H1 (cell line): ENCODE measurements around the gene DBH. TPM values are rescaled to one million over a fixed set of nuclear protein-coding genes. Genes with fewer than 3 reads are reported as not detected.

Experiments
- CTCF ChIA-PET: fragments of 300-600 bp; sonication (Branson Sonifier 250); formaldehyde crosslinking; loops from one replicate; lab custom pipeline; 2021; ENCODE audit not compliant: partially characterized antibody; lab: Charles Lee
- POLR2A ChIA-PET: fragments of 300-600 bp; sonication (Branson Sonifier 250); formaldehyde crosslinking; loops from one replicate; lab custom pipeline; 2021; ENCODE audit warnings: inconsistent platforms; ENCODE audit not compliant: partially characterized antibody; lab: Charles Lee
- DNase-seq, 2 experiments: peaks; one replicate each; pipeline versions ENCODE4 v3.0.0 to v3.0.0-alpha.2; 2010 to 2022; ENCODE audit warnings: low spot score in 2 of 2, low read depth in 1 of 2, mixed read lengths in 1 of 2
- FAIRE-seq: peaks from 2 replicates; lab custom pipeline; 2011; peaks lifted over from hg19 to GRCh38; lab: Jason Lieb, UNC
- H2AFZ ChIP-seq: 2 replicates; pipeline ENCODE4 v1.8.1; 2012; ENCODE audit warnings: low read length, inconsistent platforms
- H2AK5ac ChIP-seq: 2 replicates; pipeline ENCODE4 v1.6.1; 2013; ENCODE audit warnings: low read depth, low read length
- H2BK120ac ChIP-seq: replicated peaks from 2 replicates; pipeline ENCODE3; 2013; ENCODE audit warnings: low read depth, low read length, inconsistent platforms
- H2BK12ac ChIP-seq: 2 replicates; pipeline ENCODE4 v1.6.1; 2013; ENCODE audit warnings: low read depth, low read length
- H2BK15ac ChIP-seq: 2 replicates; pipeline ENCODE4 v1.6.1; 2013; ENCODE audit warnings: low read length
- H2BK20ac ChIP-seq: 2 replicates; pipeline ENCODE4 v1.6.1; 2013; ENCODE audit warnings: low read length
- H2BK5ac ChIP-seq: 2 replicates; pipeline ENCODE4 v1.6.1; 2013; ENCODE audit warnings: low read depth, low read length
- H3K14ac ChIP-seq: 2 replicates; pipeline ENCODE4 v1.6.1; 2013; ENCODE audit warnings: inconsistent platforms; ENCODE audit not compliant: insufficient read length
- H3K18ac ChIP-seq: 2 replicates; pipeline ENCODE4 v1.6.1; 2013; ENCODE audit warnings: low read length; ENCODE audit errors: extremely low read depth
- H3K23ac ChIP-seq: 2 replicates; pipeline ENCODE4 v1.6.1; 2013; ENCODE audit warnings: inconsistent platforms; ENCODE audit not compliant: insufficient read length
- H3K23me2 ChIP-seq: 2 replicates; pipeline ENCODE4 v1.6.1; 2013; ENCODE audit warnings: low read depth, low read length
- H3K27ac ChIP-seq: 2 replicates; pipeline ENCODE4 v1.6.1; 2011; ENCODE audit warnings: low read depth, low read length, inconsistent platforms
- H3K27me3 ChIP-seq, 4 experiments: replicated peaks in 1 of 4; 1 replicate in 1 of 4; 2 replicates in 3 of 4; pipeline versions ENCODE4 v1.6.1 to v1.8.1; 2011 to 2013; ENCODE audit warnings: low read length in 3 of 4, mild to moderate bottlenecking in 3 of 4, inconsistent platforms in 2 of 4, mixed read lengths in 2 of 4, moderate library complexity in 1 of 4; ENCODE audit not compliant: control insufficient read depth in 3 of 4, insufficient read depth in 3 of 4; ENCODE audit errors: extremely low read depth in 1 of 4
- H3K36me3 ChIP-seq, 4 experiments: 2 replicates each; pipeline versions ENCODE4 v1.6.1 to v1.8.1; 2011 to 2013; ENCODE audit warnings: mild to moderate bottlenecking in 4 of 4, low read length in 3 of 4, moderate library complexity in 2 of 4, control low read depth in 1 of 4, inconsistent platforms in 1 of 4; ENCODE audit not compliant: insufficient read depth in 4 of 4, control insufficient read depth in 2 of 4
- H3K4ac ChIP-seq: replicated peaks from 2 replicates; pipeline ENCODE3; 2013; ENCODE audit warnings: low read length, low read depth, mixed read lengths, inconsistent platforms; ENCODE audit not compliant: insufficient read length
- H3K4me1 ChIP-seq, 4 experiments: replicated peaks in 1 of 4; 1 replicate in 1 of 4; 2 replicates in 3 of 4; pipeline versions ENCODE4 v1.6.1 to v1.8.1; 2011 to 2013; ENCODE audit warnings: low read length in 3 of 4, inconsistent platforms in 2 of 4, mixed read lengths in 1 of 4; ENCODE audit not compliant: insufficient read depth in 4 of 4, control insufficient read depth in 3 of 4
- H3K4me2 ChIP-seq, 2 experiments: 2 replicates each; pipeline versions ENCODE4 v1.6.1 to v1.8.1; 2011 to 2013; ENCODE audit warnings: low read depth in 2 of 2, low read length in 2 of 2, control low read depth in 1 of 2, inconsistent platforms in 1 of 2, mild to moderate bottlenecking in 1 of 2; ENCODE audit not compliant: insufficient read depth in 1 of 2
- H3K4me3 ChIP-seq, 4 experiments: fragments of 200-600, 300-600 bp in 1 of 4; sonication (generic), shearing (Covaris generic), sonication (Bioruptor Twin) in 1 of 4; 2 replicates each; pipeline versions ENCODE4 v1.5.1 to v1.8.1; 2011 to 2016; ENCODE audit warnings: low read length in 4 of 4, low read depth in 3 of 4, control low read depth in 2 of 4, inconsistent platforms in 2 of 4, mild to moderate bottlenecking in 2 of 4, mixed read lengths in 1 of 4, moderate library complexity in 1 of 4; ENCODE audit not compliant: insufficient read depth in 2 of 4; ENCODE audit errors: extremely low read depth in 1 of 4
- H3K56ac ChIP-seq: replicated peaks from 2 replicates; pipeline ENCODE3; 2013; ENCODE audit warnings: low read depth, mild to moderate bottlenecking, mixed read lengths, low read length, inconsistent platforms; ENCODE audit not compliant: insufficient read length
- H3K79me1 ChIP-seq: 2 replicates; pipeline ENCODE4 v1.6.1; 2013; ENCODE audit warnings: low read depth, low read length, control low read depth
- H3K79me2 ChIP-seq, 2 experiments: 2 replicates each; pipeline versions ENCODE4 v1.6.1 to v1.8.1; 2012 to 2013; ENCODE audit warnings: low read length in 2 of 2, mild to moderate bottlenecking in 2 of 2, inconsistent platforms in 1 of 2; ENCODE audit not compliant: insufficient read depth in 2 of 2, control insufficient read depth in 1 of 2
- H3K9ac ChIP-seq, 4 experiments: replicated peaks in 1 of 4; 1 replicate in 1 of 4; 2 replicates in 3 of 4; pipeline versions ENCODE4 v1.6.1 to v1.8.1; 2011 to 2013; ENCODE audit warnings: low read depth in 3 of 4, low read length in 3 of 4, control low read depth in 2 of 4, mild to moderate bottlenecking in 2 of 4, moderate library complexity in 2 of 4, inconsistent platforms in 1 of 4; ENCODE audit errors: extremely low read depth in 1 of 4
- H3K9me3 ChIP-seq, 2 experiments: 2 replicates each; pipeline versions ENCODE4 v1.6.1 to v1.8.1; 2012 to 2013; ENCODE audit warnings: mild to moderate bottlenecking in 2 of 2, moderate library complexity in 2 of 2, control low read depth in 1 of 2, inconsistent platforms in 1 of 2, low read depth in 1 of 2, low read length in 1 of 2, mixed read lengths in 1 of 2; ENCODE audit not compliant: insufficient read depth in 2 of 2
- H4K20me1 ChIP-seq, 2 experiments: replicated peaks in 1 of 2; 2 replicates each; pipeline versions ENCODE3 to v1.8.1; 2011 to 2013; ENCODE audit warnings: inconsistent platforms in 2 of 2, low read length in 2 of 2, mild to moderate bottlenecking in 1 of 2; ENCODE audit not compliant: insufficient read depth in 2 of 2, control insufficient read depth in 1 of 2
- H4K5ac ChIP-seq: 2 replicates; pipeline ENCODE4 v1.6.1; 2013; ENCODE audit warnings: low read length, low read depth, mixed read lengths, inconsistent platforms; ENCODE audit not compliant: insufficient read length
- H4K8ac ChIP-seq: 2 replicates; pipeline ENCODE4 v1.8.0; 2013; ENCODE audit warnings: mild to moderate bottlenecking, moderate library complexity, low read length, inconsistent platforms; ENCODE audit not compliant: insufficient read depth; ENCODE audit errors: extremely low read depth
- H4K91ac ChIP-seq: replicated peaks from 2 replicates; pipeline ENCODE3; 2013; ENCODE audit warnings: low read length, mixed read lengths, inconsistent platforms; ENCODE audit not compliant: insufficient read length
- TAF1 ChIP-seq: IDR thresholded peaks from 2 replicates; pipeline ENCODE4 v1.6.1; 2011; ENCODE audit warnings: mild to moderate bottlenecking, low read depth, low read length
- WGBS, 2 experiments: shearing (Covaris generic) in 1 of 2; methylation state at CpG; one replicate each; pipeline versions ENCODE4 v1.1.6 to v1.1.7; 2013 to 2015; ENCODE audit warnings: low lambda C conversion rate in 2 of 2, mixed read lengths in 2 of 2, inconsistent platforms in 1 of 2, low coverage in 1 of 2, missing lambda C conversion rate in 1 of 2; ENCODE audit not compliant: insufficient replicate concordance in 2 of 2, insufficient coverage in 1 of 2, insufficient read length in 1 of 2; ENCODE audit errors: extremely low coverage in 1 of 2, missing lambda C conversion rate in 1 of 2; 5-methylcytosine and 5-hydroxymethylcytosine counted together
- polyA plus RNA-seq, 7 experiments: library from polyadenylated mRNA; depleted of rRNA in 3 of 7; stranded (reverse) in 5 of 7; unstranded in 2 of 7; fragments of >200 nt in 5 of 7; fragments of 200-250 nt in 2 of 7; gene quantifications; 1 replicate in 5 of 7; 2 replicates in 1 of 7; 4 replicates in 1 of 7; pipeline versions ENCODE4 v1.2.1 to v1.2.3, GENCODE V29; 2011 to 2013; ENCODE audit warnings: missing spikeins in 2 of 7, mixed read lengths in 2 of 7
- total RNA-seq: library from RNA; stranded (reverse); fragmentation: NEBNext Ultra II Directional; extraction: Animal tissue kit (Norgen Biotek cat#: 25700); gene quantifications from 2 replicates; pipeline ENCODE4 v1.2.1, GENCODE V29; 2021

DBH gene
- total and polyA plus RNA-seq, 2 of the 8 experiments (the other 6 are each of a cell fraction or from before 2014, with no cell fraction given), result 0.18 TPM; not detected in 1

DNA sequence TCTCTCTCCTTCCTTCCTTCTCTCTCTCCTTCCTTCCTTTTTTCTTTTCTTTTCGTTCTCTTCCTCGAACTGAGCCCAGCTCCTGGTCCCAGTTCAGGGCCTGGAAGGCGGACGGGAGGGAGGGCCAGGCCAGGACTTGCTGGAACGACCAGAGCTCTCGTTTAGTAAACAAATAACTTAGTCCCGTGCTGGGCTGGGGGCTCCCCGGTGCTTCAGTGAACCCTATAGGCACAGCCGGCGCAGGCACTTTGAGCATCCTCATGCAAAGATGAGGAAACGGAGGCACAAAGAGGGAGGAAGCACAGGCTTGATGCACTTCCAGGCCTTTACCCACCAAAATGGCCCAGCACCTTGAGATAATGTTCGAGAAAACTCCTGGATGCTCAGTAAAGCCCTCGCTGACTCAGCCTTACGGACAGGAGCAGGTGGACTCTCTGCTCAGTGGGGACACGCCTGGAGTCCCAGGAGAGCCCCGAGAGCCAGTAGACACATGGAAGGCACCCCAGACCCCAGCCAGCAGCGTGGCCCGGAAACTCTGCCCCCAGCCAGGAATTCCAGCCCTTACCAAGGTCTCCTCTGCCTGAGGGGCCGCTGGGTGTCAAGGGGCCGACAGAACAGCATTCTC, 45.8 kb upstream of the DBH start:
- H3K79me1 ChIP-seq, result no peaks in the 10 kb centered on the region
- H3K36me3 ChIP-seq, result no peaks in the 10 kb centered on the region
- 0 out of 2 replicates have a peak overlapping the region, but pooled peaks have one; percentile 16 for H2AK5ac ChIP-seq
- no peak overlapping the region for H2AFZ ChIP-seq
- 81% methylated on average over 17 of the region's 20 CpGs; no CpG with 5 or more reads in 1 of the 2 experiments for WGBS, 2 experiments
- no peak for TF ChIP-seq TAF1
- H3K4ac ChIP-seq, result no peak overlapping the region
- ChIA-PET POLR2A (no interaction called here), CTCF (interaction anchor here (0.6 to 6.7 kb wide), 31 partner anchors 11 to 596 kb away, joined by 3 to 79 read pairs (median 5); partner anchors contain the start of genes ADAMTSL2 and DBH)
- no peak overlapping the region for H3K27ac ChIP-seq
- H2BK15ac ChIP-seq, result no peak overlapping the region
- no peak overlapping the region for H2BK5ac ChIP-seq
- no peak overlapping the region for H2BK20ac ChIP-seq
- no peak overlapping the region for H2BK120ac ChIP-seq
- H3K23ac ChIP-seq, result no peak overlapping the region
- peaks cover 0 to 9% (median 7%) of the 10 kb centered on the region in 4 experiments; a peak in 5 of 7 replicates for H3K4me1 ChIP-seq
- H3K14ac ChIP-seq, result no peak overlapping the region
- H3K18ac ChIP-seq, result no peak overlapping the region
- FAIRE-seq (no peak), DNase-seq (no peak)
- H4K20me1 ChIP-seq, result no peaks in the 10 kb centered on the region
- H4K91ac ChIP-seq, result no peak overlapping the region
- H2BK12ac ChIP-seq, result no peak overlapping the region
- no peak overlapping the region for H3K9ac ChIP-seq
- H3K23me2 ChIP-seq, result no peaks in the 10 kb centered on the region
- H3K4me3 ChIP-seq, result no peak overlapping the region
- H3K9me3 ChIP-seq, result peaks cover 0 to 3% of the 10 kb centered on the region in 2 experiments; a peak in 1 of 4 replicates
- H3K56ac ChIP-seq, result no peak overlapping the region
- H3K27me3 ChIP-seq, result no peaks in the 10 kb centered on the region; a peak in 2 of 7 replicates
- peak overlapping the region; percentile 16; the same call in 1 of the 2 replicates for H4K8ac ChIP-seq
- no peak overlapping the region for H3K4me2 ChIP-seq
- H3K79me2 ChIP-seq, result no peaks in the 10 kb centered on the region
- no peak overlapping the region for H4K5ac ChIP-seq
